GM18951 (cell line): ENCODE data around the gene SVIL.
"Not testable (repeated sequence)": the region's sequence is repeated elsewhere in the genome, so short reads cannot be mapped to it uniquely, and the experiment has no call there.

ENCODE experiments used
- POLR2A ChIP-seq: IDR thresholded peaks from 4 replicates; pipeline ENCODE4 v1.6.1; 2011; ENCODE audit warnings: mild to moderate bottlenecking; ENCODE audit not compliant: insufficient read length, insufficient read depth; ENCODE audit errors: extremely low read depth
- in situ Hi-C: fragments of 300-500 bp; cut with MboI; formaldehyde crosslinking; loops from one replicate; pipeline ENCODE4 v1.12.0; 2022; ENCODE audit warnings: low sequenced_read_pairs, mixed read lengths, inconsistent platforms; ENCODE audit not compliant: unreplicated experiment

SVIL gene

DNA sequence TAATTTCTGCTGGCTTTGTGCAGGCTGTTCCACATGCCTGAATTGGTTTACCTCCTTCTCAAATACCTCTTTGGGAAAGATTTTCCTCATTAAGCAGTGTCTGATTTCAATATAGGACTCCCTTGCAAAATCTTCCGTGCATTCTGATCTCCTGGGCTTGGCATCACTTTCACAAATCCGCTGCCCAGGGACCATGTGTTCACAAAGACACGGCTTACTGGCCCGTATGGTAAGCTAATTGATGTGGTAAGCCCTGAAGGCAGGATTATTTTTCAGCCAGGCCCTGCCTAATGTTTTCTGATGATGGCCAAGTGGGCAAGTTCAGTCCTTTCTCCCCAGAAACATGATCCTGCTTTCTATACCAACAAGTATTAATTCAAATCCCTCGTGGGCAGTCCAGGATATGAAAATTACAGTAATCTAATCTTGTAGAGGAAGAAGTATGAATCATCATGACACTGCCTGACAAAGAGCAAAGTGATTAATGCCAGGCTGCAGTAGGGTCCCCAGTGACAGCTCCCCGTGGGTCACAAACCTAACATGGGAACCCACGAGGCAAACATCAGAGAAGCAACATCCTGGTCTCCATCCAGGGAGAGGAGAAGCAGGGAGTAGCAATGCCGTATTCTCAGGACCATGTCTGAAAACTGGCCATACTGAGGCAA is 11.6 kb upstream of the SVIL start:
- no peak for TF ChIP-seq POLR2A
- in situ Hi-C loops: no loop called here

DNA sequence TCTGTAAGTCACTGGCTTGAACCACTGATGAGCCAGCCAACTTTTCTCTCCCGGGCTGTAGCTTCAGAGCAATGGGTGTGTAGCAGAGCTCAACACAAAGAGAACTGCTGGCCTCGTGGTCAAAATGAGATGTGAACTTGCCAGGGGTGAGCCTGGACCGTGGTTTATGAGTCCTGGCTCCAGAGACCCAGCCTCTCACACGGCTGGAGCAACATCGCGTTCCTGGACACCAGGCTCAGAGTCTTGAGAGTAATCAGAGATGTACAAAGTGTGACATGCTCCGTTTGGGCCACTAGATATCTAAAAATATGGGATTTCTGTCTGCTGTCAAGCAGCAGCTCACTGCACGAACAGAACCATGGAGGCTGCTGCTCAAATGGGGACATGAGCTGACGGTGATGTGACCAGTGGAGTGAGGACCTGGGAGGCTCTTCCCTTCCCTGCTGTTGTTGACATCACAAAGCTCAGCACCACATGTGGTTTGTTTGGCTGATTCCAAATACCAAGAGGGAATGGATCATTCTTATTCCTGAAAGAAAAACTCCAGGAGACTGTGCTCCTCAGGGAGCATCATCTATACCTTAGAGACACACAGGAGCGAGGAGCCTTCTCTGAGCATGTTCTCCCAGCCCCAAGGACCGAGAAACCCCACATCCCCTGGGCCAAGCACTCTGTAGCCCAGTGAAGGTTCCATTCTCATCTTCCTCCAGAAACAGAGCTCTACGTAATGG is 9.2 kb upstream of the SVIL start:
- no peak for TF ChIP-seq POLR2A
- in situ Hi-C loops: no loop called here

DNA sequence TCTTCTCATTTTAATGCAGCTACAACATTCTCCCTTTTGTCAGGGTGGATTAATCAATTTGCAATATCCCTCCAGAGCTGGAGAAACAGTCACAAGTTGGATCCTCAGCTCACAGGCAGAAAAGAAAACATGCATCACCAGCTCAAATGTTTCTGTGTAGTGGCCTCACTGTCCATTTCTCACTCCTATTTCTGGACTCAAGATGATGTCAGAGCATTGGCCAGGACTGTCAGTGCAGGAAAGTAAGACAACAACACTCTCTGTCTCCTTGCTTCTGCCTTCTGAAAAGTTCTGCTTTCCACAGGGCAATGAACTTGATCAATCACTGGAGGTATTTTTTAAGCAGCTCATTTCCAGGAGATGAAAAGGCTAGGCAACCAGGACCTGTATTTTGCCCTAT is 8.2 kb upstream of the SVIL start:
- no peak for TF ChIP-seq POLR2A
- in situ Hi-C loops: no loop called here

DNA sequence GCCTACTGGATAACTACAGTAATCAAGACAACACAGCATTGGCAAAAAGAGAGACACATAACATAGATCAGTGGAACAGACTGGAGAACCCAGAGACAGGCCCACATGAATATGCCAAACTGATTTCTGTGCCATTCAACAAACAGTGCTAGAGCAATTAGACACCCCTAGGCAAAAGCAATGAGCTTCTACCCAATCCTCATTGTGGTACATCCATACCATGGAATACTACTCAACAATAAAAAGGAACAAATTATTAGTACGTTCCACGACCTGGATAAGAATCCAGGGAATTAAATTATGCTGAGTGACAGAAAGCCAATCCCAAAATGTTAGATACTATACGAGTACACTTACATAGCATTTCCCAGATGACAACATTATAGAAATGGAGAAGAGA is 2.8 kb upstream of the SVIL start:
- no peak for TF ChIP-seq POLR2A
- in situ Hi-C loops: no loop called here

DNA sequence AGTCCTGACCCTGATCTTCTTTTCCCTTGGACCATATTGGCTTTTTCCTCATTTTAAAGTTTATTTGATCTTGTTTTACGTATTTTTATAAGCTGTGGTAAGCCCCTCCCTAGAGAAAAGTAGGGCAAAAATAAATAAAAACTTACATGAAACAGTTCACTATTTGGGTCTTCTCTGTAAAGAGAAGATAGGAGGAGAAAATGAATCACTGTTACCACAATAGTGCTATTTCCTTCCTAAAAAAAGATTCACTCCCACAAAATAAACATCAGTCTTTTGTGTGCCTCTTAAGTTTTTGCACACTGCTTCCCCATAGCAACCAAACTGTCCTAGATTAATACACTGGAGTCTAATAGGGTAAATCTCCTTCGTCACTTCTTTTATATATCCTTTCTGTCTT is 1.4 kb upstream of the SVIL start:
- in situ Hi-C loops: no loop called here
- TF ChIP-seq POLR2A: no peak

DNA sequence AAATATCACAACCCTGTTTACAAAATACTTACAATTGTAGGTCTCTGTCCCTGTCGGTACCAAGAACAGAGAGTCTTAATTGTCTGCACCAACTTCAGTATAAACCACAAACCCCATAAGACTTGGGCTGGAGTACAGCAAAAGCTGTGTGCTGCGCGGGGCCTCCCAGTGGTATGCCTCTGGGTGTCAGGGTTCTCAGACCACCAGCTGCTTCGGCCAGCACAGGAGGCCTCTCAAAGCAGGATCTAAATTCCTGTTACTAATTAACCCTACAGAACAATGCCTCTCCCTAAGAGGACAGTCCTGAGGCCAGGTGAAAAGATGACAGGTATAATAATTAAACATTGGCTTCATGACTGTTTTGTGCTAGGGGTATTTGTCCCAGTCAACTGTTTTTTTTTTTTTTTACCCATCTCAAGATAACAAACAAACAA is 957 bp upstream of the SVIL start:
- in situ Hi-C loops: no loop called here
- no peak for TF ChIP-seq POLR2A

DNA sequence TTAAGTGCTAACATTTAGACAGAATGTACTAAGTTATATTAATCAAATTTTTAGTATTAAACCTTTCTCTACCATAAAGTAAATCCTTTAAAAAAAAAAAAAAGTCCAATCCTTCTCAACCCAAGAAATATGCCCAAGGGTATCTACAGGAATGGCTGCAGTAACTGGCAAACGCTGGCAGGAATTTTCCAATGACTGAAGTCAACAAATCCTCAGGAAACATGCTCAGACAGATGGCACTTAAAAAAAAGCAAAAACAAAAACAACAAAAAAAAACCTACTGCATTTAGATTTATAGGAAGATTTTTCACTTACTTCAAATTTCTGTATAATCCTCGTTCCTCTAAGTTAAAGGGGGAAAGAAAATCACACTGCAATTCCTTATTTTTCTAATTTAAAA is 666 bp downstream of the SVIL start:
- in situ Hi-C loops: no loop called here
- no peak for TF ChIP-seq POLR2A

DNA sequence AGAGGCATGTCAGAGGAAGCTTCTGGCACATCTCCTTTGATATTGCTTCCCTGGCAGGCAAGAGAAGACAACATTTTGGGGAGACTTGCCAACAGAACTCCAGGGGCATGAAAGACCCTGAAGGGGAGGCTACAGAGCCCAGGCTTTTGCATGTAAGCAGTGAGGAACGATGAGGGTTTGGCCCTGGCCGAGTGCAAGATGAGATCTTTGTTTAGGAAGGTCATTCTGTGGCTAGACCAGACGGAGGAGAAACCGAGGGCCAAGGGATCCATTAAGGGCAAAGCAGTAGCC is 3.8 kb downstream of the SVIL start:
- in situ Hi-C loops: no loop called here

DNA sequence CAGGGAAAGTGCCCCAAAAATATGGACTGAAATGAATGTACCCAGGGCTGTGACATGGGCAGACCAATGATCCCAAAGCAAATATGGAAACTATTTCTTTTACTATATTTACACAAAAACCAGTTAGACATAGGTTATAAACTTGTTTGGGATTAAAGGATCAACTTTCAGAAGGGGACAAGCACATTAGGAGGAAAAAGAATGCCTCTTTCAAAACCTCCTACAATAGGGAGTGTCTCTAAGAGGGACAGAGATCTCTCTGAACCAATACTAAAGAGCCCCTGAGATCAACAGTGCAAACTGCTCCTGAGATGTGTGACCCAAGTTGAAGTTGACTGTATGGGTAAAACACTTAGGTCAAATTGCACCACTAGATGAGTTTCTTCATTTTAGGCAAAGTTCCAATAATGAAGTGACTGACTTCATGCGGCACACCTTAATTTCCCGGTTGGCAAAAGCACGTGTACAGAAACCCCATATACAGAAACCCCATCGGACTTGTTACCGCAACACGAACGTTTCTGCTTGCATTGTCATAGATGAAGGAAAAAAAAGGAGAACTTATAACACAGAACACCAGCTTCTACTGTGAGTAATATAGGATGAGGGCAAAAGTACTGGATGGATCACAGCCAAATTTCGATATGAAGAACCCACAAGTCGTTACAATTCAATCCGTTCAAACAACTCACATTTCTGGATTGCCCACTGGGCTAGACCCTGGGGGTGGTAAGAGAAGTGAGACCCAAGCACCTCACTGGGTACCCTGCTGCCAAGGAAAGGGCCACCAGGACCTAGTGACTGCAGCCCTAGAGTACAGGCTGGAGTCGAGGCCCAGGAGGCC is 4.3 kb downstream of the SVIL start:
- in situ Hi-C loops: no loop called here

More for the DNA sequence above, 3.8 kb downstream of the SVIL start:
- TF ChIP-seq POLR2A: no peak

DNA sequence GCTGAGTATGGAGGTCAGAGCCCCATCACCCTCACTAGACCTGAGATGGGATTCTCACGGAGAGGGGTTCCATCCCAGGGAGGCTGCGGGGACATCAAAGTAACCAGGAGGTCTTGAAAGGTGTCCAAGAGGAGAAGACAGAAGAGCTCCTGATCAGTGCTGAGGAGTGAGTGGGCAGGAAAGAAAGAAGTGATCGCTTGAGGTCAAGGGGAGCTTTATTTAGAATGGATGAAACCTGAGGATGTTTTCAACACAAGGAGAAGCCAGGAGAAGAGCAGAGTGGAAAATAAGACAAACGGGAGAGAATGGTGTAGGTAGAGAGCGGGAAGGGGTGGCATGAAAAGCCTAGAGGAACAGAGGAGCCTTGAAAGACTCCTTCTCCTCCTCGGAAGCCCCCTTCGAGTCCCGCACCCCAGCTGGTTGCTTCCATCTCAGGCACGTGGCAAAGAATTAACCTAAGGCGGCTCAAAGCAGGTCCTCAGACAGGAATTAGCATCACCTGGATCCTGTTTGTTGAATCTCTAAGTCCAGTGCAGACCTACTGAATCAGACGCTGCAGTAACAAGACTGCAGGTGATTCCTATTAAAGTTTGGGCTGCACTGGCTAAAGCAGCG is 5.8 kb downstream of the SVIL start:
- no peak for TF ChIP-seq POLR2A
- in situ Hi-C loops: no loop called here

More for the DNA sequence above, 4.3 kb downstream of the SVIL start:
- TF ChIP-seq POLR2A: no peak

DNA sequence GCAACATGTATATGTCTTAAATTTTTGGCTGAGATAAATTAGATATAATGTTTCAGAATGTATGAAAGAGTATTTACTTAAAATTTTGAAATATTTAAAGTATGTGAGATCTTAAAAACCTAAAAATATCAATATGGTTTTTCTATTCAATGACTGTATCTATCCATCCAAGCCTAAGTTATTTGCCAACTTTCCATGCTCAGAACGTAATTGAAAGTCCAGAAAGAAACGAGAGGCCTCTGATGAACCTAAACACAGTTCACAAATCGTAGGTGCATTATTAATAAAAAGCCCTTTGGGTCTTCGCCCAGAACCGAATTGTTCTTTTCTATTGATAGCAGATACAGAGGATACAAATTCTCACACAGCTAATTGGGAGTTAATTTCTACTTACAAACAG is 6.5 kb downstream of the SVIL start:
- TF ChIP-seq POLR2A: no peak
- in situ Hi-C loops: no loop called here

DNA sequence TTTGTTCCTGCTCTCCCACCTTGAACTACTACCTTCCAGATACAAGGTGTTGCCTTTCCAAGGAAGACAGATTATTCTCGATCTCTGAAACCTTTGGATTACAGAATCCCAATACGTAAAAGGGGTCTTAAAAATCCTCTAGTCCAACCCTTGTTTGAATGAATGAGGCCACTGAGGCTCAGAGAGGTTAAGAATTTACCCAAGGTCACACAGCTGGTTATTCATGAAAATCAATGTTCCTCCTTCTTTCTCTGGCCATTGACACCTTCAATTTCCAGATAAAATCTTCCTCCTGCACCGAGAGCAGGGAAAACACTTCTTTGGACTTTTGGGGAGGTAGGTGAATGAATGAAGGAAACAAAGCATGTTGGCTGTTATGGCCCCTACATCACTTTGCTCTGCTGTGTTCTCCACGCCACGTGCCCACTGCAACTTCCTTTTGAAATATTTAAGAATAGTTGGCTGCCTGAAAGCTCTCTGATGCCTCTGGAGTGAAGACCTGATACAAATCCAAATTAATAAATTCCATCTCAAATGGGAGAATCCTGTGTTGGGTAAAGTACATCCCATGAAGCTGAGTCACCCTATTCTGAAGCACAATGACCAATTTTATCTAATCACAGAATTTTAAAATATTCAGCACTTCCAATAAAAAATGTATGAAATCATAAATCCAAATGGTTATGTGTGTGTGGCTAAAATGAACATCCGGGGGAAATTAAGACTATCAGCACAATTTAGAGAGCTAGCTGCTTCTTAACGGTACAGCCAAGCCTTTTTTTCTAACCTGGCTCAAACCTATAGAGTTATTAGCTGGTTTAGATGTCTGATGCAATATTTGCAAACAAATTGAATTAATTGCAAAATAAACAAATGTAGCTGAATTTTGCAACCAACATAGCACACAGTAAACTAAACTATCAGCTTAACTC is 7.3 kb downstream of the SVIL start:
- no peak for TF ChIP-seq POLR2A

DNA sequence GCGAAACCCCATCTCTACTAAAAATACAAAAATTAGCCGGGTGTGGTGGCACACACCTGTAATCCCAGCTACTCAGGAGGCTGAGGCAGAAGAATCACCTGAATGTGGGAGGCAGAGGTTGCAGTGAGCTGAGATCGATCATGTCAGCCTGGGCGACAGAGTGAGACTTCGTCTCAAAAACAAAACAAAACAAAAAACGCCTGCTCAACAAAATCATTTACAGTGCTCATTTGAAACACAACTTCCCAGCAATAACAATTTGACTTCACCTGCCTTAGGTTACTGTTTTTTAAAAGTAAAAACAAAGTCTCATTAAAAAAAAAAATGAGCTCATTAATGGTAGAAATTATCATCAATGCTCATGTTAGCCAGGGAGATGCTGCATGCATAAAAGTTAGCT is 10.4 kb downstream of the SVIL start:
- in situ Hi-C loops: not testable (repeated sequence)

More for the DNA sequence above, 7.3 kb downstream of the SVIL start:
- in situ Hi-C loops: no loop called here
